KMS-11 (cell line): ENCODE data around the gene TNFRSF6B.
"Not testable (repeated sequence)": the region's sequence is repeated elsewhere in the genome, so short reads cannot be mapped to it uniquely, and the experiment has no call there.

ENCODE experiments used
- H2AFZ ChIP-seq: fragments of 200-600 bp; sonication (generic); 2 replicates; pipeline ENCODE4 v1.6.1; 2016; ENCODE audit warnings: antibody characterized with exemption, mixed run types, low read depth
- H3K27ac ChIP-seq: fragments of 200-600 bp; sonication (generic); 2 replicates; pipeline ENCODE4 v1.6.1; 2016; ENCODE audit warnings: mild to moderate bottlenecking, mixed run types
- H3K27me3 ChIP-seq: fragments of 200-600 bp; sonication (generic); 2 replicates; pipeline ENCODE4 v1.6.1; 2017; ENCODE audit warnings: mild to moderate bottlenecking, low read depth, mixed run types, moderate library complexity; ENCODE audit not compliant: insufficient read depth
- H3K36me3 ChIP-seq: fragments of 200-600 bp; sonication (generic); 2 replicates; pipeline ENCODE4 v1.6.1; 2017; ENCODE audit warnings: mild to moderate bottlenecking, mixed run types; ENCODE audit not compliant: insufficient read depth
- H3K4me1 ChIP-seq: fragments of 200-600 bp; sonication (generic); 2 replicates; pipeline ENCODE4 v1.6.1; 2016; ENCODE audit warnings: mild to moderate bottlenecking, low read depth, mixed run types; ENCODE audit not compliant: poor library complexity, severe bottlenecking
- H3K4me2 ChIP-seq: fragments of 200-600 bp; sonication (generic); 2 replicates; pipeline ENCODE4 v1.7.0; 2016; ENCODE audit warnings: mild to moderate bottlenecking, mixed run types
- H3K4me3 ChIP-seq: fragments of 200-600 bp; sonication (generic); IDR thresholded peaks from 2 replicates; pipeline ENCODE4 v1.6.1; 2017; ENCODE audit warnings: low read depth, low read length, mixed read lengths; ENCODE audit not compliant: insufficient read depth
- H3K79me2 ChIP-seq: fragments of 200-600 bp; sonication (generic); 2 replicates; pipeline ENCODE4 v1.6.1; 2016; ENCODE audit warnings: low read depth, mixed run types; ENCODE audit not compliant: insufficient read depth
- H3K9ac ChIP-seq: fragments of 200-600 bp; sonication (generic); 2 replicates; pipeline ENCODE4 v1.6.1; 2016; ENCODE audit warnings: mild to moderate bottlenecking, mixed run types
- H4K20me1 ChIP-seq: fragments of 200-600 bp; sonication (generic); 2 replicates; pipeline ENCODE4 v1.6.1; 2016; ENCODE audit warnings: mild to moderate bottlenecking, mixed run types; ENCODE audit not compliant: insufficient read depth
- CTCF ChIP-seq: fragments of 200-600 bp; sonication (generic); conservative IDR thresholded peaks from 2 replicates; pipeline ENCODE4 v1.6.1; 2017; ENCODE audit warnings: low read depth, mild to moderate bottlenecking, antibody characterized with exemption, low read length, moderate library complexity, mixed read lengths

TNFRSF6B gene

GRCh38 chr20:63696628-63697356, at the start of gene TNFRSF6B:
TSS of gene TNFRSF6B (plus strand) at chr20:63696652. CDS start at chr20:63696768, 116 bp downstream.
- Histone ChIP-seq H3K4me3 (no peak within 1 kb of the TSS), H2AFZ (no peak within 1 kb of the TSS), H3K4me2 (no peak within 1 kb of the TSS), H3K9ac (no peak within 1 kb of the TSS), H3K27ac (no peak within 1 kb of the TSS), H4K20me1 (no peaks in the 10 kb centered on the region), H3K27me3 (no peaks in the 10 kb centered on the region; the same call in 1 of the 2 replicates), H3K36me3 (no peaks in the 10 kb centered on the region), H3K79me2 (no peaks in the 10 kb centered on the region), H3K4me1 (no peaks in the 10 kb centered on the region)
- no peak for TF ChIP-seq CTCF

DNA sequence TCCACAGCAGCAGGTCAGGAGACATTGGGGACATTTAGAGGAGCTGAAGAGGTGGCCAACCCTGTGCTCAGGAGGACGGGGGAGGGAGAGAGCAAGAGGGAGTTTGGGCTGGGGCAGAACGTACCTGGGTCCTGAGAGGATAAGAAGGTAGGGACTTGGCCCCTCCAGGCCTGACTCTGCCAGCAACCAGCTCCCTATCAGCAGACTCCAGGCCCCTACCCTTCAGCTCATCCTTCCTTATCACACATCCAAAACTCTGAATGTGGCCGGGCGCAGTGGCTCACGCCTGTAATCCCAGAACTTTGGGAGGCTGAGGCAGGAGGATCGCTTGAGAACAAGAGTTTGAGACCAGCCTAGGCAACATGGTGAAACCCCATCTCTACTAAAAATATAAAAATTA, 48.3 kb upstream of the TNFRSF6B start:
- no peak overlapping the region for H3K4me3 ChIP-seq
- H3K4me1 ChIP-seq, result no peaks in the 10 kb centered on the region
- H3K27ac ChIP-seq, result no peak overlapping the region
- no peak for TF ChIP-seq CTCF
- no peaks in the 10 kb centered on the region for H4K20me1 ChIP-seq
- no peak overlapping the region for H2AFZ ChIP-seq
- no peak overlapping the region for H3K4me2 ChIP-seq
- no peak overlapping the region for H3K9ac ChIP-seq
- H3K36me3 ChIP-seq, result no peaks in the 10 kb centered on the region
- peaks cover 45% of the 10 kb centered on the region for H3K27me3 ChIP-seq
- H3K79me2 ChIP-seq, result no peaks in the 10 kb centered on the region

DNA sequence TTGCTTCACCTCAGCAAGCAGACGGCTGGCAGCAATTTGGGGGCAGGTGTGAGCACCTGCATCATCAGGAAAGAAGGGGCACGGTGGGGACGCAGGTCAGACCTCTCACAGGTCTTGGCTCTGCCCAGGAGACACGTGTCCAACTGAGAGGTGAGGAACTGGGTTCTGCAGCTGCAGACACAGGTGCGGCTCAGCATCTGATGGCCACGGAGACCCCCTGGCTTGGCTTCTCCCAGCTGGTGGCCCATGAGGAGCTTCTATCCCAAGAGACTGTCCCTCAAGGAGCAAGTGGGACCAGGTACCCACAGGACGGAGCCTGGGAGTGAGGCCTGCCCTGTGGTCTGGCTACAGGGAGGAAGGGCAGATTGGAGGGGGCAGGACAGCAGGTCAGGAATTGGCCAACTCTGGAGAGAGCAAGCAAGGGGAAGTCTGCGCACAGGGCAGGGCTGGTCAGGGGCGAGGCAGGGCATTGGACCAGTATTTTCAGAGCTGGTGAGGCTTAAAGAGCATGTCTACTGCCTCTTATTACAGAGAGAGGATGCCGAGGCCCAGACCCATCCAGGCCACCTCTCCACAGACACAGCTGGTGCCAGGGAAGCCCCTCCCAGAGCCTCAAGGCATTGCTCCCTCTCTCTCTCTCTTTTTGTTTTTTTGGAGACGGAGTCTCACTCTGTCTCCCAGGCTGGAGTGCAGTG, 47.4 kb upstream of the TNFRSF6B start:
- H2AFZ ChIP-seq, result no peak overlapping the region
- H3K36me3 ChIP-seq, result no peaks in the 10 kb centered on the region
- no peak overlapping the region for H3K27ac ChIP-seq
- H3K79me2 ChIP-seq, result no peaks in the 10 kb centered on the region
- no peak overlapping the region for H3K9ac ChIP-seq
- no peaks in the 10 kb centered on the region for H4K20me1 ChIP-seq
- H3K4me1 ChIP-seq, result no peaks in the 10 kb centered on the region
- H3K4me2 ChIP-seq, result no peak overlapping the region
- no peak for TF ChIP-seq CTCF
- peaks cover 49% of the 10 kb centered on the region for H3K27me3 ChIP-seq
- no peak overlapping the region for H3K4me3 ChIP-seq

GRCh38 chr20:63650486-63650885, 46.0 kb upstream of the TNFRSF6B start:
- not testable (repeated sequence) for H3K4me1 ChIP-seq, H4K20me1 ChIP-seq, H3K36me3 ChIP-seq, H3K27ac ChIP-seq, H2AFZ ChIP-seq, H3K9ac ChIP-seq, H3K79me2 ChIP-seq, H3K4me2 ChIP-seq, H3K4me3 ChIP-seq
- H3K27me3 ChIP-seq, result peaks cover 64% of the 10 kb centered on the region

- no peak overlapping the region for H3K4me3 ChIP-seq
- no peak overlapping the region for H3K27ac ChIP-seq
- no peaks in the 10 kb centered on the region for H3K79me2 ChIP-seq
- H3K27me3 ChIP-seq, result peaks cover 70% of the 10 kb centered on the region
- no peaks in the 10 kb centered on the region for H4K20me1 ChIP-seq
- no peaks in the 10 kb centered on the region for H3K4me1 ChIP-seq
- H2AFZ ChIP-seq, result no peak overlapping the region
- no peak overlapping the region for H3K9ac ChIP-seq
- no peaks in the 10 kb centered on the region for H3K36me3 ChIP-seq
- no peak for TF ChIP-seq CTCF
- no peak overlapping the region for H3K4me2 ChIP-seq
Observed at GRCh38 chr20:63651942-63652191, 44.6 kb upstream of the TNFRSF6B start.
